Measurements from ENCODE around the gene GRK1. TPM values are rescaled to one million over a fixed set of nuclear protein-coding genes. Genes with fewer than 3 reads are reported as not detected.

GRK1 gene
- 0.16 and 0.17 TPM in 2 replicates for total RNA-seq
- polyA plus RNA-seq, result 0.07 TPM in 1 of 2 replicates, not detected in the other

DNA sequence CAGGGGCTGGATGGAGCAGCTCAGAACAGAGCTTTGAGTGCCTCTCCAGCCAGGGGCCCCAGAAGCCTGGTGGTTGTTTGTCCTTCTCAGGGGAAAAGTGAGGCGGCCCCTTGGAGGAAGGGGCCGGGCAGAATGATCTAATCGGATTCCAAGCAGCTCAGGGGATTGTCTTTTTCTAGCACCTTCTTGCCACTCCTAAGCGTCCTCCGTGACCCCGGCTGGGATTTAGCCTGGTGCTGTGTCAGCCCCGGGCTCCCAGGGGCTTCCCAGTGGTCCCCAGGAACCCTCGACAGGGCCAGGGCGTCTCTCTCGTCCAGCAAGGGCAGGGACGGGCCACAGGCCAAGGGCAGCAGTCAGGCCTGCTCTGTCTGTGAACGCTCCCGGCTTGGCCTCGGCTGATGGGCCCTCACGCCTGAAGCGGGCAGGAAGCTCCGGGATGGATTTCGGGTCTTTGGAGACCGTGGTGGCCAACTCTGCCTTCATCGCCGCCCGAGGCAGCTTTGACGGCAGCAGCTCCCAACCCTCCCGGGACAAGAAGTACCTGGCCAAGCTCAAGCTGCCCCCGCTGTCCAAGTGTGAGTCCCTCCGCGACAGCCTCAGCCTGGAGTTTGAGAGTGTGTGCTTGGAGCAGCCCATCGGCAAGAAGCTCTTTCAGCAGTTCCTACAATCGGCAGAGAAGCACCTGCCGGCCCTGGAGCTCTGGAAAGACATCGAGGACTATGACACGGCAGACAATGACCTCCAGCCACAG is at the start of gene GRK1:
TSS of gene GRK1 (plus strand) at position 269 of the 751 bp plus-strand sequence. CDS start at position 437, 168 bp downstream.
- Histone ChIP-seq H3K4me1 (ENCODE audit: insufficient read depth) (peaks cover 4% of the 10 kb centered on the region), H3K4me3 (no peak within 1 kb of the TSS), H4K20me1 (ENCODE audit: insufficient read depth, poor library complexity, severe bottlenecking) (no peaks in the 10 kb centered on the region), H3K79me2 (no peaks in the 10 kb centered on the region), H3K9me3 (ENCODE audit: low read depth) (no peaks in the 10 kb centered on the region), H3K27ac (no peak within 1 kb of the TSS), H3K9me2 (replicated peaks; ENCODE audit: insufficient read depth) (no peaks in the 10 kb centered on the region), H3K36me3 (replicated peaks; ENCODE audit: insufficient read depth, low read depth) (no peaks in the 10 kb centered on the region), H3K27me3 (no peaks in the 10 kb centered on the region), H2AFZ (no peak within 1 kb of the TSS), H3K4me2 (no peak within 1 kb of the TSS)
- no peak for DNase-seq (ENCODE audit: low spot score)
- WGBS (ENCODE audit: low lambda C conversion rate, missing lambda C conversion rate), result 81% methylated on average over 32 of the region's 32 CpGs
- no peak for TF ChIP-seq EZH2 (IDR thresholded peaks at IDR 0.05; ENCODE audit: borderline replicate concordance)
- TF ChIP-seq EZH2phosphoT487 (IDR thresholded peaks at IDR 0.05; ENCODE audit: low read depth, severe bottlenecking, unreplicated experiment), result no peak
- TF ChIP-seq, protein P1, sequence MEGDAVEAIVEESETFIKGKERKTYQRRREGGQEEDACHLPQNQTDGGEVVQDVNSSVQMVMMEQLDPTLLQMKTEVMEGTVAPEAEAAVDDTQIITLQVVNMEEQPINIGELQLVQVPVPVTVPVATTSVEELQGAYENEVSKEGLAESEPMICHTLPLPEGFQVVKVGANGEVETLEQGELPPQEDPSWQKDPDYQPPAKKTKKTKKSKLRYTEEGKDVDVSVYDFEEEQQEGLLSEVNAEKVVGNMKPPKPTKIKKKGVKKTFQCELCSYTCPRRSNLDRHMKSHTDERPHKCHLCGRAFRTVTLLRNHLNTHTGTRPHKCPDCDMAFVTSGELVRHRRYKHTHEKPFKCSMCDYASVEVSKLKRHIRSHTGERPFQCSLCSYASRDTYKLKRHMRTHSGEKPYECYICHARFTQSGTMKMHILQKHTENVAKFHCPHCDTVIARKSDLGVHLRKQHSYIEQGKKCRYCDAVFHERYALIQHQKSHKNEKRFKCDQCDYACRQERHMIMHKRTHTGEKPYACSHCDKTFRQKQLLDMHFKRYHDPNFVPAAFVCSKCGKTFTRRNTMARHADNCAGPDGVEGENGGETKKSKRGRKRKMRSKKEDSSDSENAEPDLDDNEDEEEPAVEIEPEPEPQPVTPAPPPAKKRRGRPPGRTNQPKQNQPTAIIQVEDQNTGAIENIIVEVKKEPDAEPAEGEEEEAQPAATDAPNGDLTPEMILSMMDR (IDR thresholded peaks at IDR 0.05; ENCODE audit: poor library complexity), result no peak

DNA sequence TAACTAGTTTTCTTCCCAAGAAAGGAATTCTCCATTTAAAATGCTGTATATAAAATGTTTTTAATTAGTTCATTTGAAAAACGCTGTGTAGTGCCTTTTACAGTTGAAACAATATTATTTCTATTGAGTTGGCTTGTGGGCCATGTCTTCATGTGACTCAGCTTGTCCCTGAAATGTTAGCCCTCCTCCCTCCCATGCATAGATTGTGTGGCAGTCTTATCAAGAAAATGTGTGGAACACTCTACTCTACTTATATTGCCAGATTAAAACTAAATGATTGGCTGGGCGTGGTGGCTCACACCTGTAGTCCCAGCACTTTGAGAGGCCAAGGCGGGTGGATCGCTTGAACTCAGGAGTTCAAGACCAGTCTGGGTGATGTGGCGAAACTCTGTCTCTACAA is 49.1 kb upstream of the GRK1 start:
- Histone ChIP-seq H3K9me2 (replicated peaks; ENCODE audit: insufficient read depth) (no peaks in the 10 kb centered on the region), H3K4me1 (ENCODE audit: insufficient read depth) (peaks cover 12% of the 10 kb centered on the region), H2AFZ (no peak overlapping the region), H3K4me3 (no peak overlapping the region), H3K27ac (no peak overlapping the region), H3K9me3 (ENCODE audit: low read depth) (no peaks in the 10 kb centered on the region), H3K79me2 (peaks cover 52% of the 10 kb centered on the region), H3K27me3 (no peaks in the 10 kb centered on the region), H3K36me3 (replicated peaks; ENCODE audit: insufficient read depth, low read depth) (no peaks in the 10 kb centered on the region), H3K4me2 (no peak overlapping the region), H4K20me1 (ENCODE audit: insufficient read depth, poor library complexity, severe bottlenecking) (peaks cover 8% of the 10 kb centered on the region)
- 97% methylated on average over 5 of the region's 5 CpGs for WGBS (ENCODE audit: low lambda C conversion rate, missing lambda C conversion rate)
- no peak for DNase-seq (ENCODE audit: low spot score)
- TF ChIP-seq, protein P1 (IDR thresholded peaks at IDR 0.05; ENCODE audit: poor library complexity), result no peak
- no peak for TF ChIP-seq EZH2 (IDR thresholded peaks at IDR 0.05; ENCODE audit: borderline replicate concordance)
- no peak for TF ChIP-seq EZH2phosphoT487 (IDR thresholded peaks at IDR 0.05; ENCODE audit: low read depth, severe bottlenecking, unreplicated experiment)

DNA sequence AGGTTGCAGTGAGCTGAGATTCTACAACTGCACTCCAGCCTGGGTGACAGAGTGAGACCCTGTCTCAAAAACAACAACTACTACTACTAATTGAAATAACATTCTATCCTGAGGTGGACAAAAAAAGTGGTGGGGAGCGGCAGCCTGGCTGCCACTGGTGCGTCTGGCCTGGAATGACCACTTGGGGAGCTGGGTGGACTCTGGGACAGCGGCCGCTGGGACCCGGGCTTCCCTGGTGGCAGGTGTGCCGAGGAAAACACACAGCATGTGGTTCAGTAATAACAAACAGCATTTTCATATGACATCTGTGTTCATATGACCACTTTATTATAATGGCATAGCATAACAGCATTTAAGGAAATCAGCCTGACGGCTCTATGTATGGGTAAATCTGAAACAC is 48.6 kb upstream of the GRK1 start:
- Histone ChIP-seq H3K9me2 (replicated peaks; ENCODE audit: insufficient read depth) (no peaks in the 10 kb centered on the region), H2AFZ (no peak overlapping the region), H3K36me3 (replicated peaks; ENCODE audit: insufficient read depth, low read depth) (no peaks in the 10 kb centered on the region), H3K27ac (no peak overlapping the region), H3K79me2 (peaks cover 48% of the 10 kb centered on the region), H3K4me1 (ENCODE audit: insufficient read depth) (peaks cover 12% of the 10 kb centered on the region), H4K20me1 (ENCODE audit: insufficient read depth, poor library complexity, severe bottlenecking) (peaks cover 8% of the 10 kb centered on the region), H3K4me3 (no peak overlapping the region), H3K4me2 (no peak overlapping the region), H3K9me3 (ENCODE audit: low read depth) (no peaks in the 10 kb centered on the region), H3K27me3 (no peaks in the 10 kb centered on the region)
- TF ChIP-seq EZH2phosphoT487 (IDR thresholded peaks at IDR 0.05; ENCODE audit: low read depth, severe bottlenecking, unreplicated experiment), result no peak
- TF ChIP-seq, protein P1 (IDR thresholded peaks at IDR 0.05; ENCODE audit: poor library complexity), result no peak
- 94% methylated on average over 7 of the region's 7 CpGs for WGBS (ENCODE audit: low lambda C conversion rate, missing lambda C conversion rate)
- no peak for DNase-seq (ENCODE audit: low spot score)

Data from hepatocyte (in vitro differentiated cells).